GM19397 (cell line): ENCODE measurements around the gene FRAS1.

ENCODE experiments used
- ATAC-seq: cut with Tn5 transposase; IDR thresholded peaks from one replicate; pipeline ENCODE4 v1.9.1; 2021; ENCODE audit warnings: mild to moderate bottlenecking, moderate library complexity; ENCODE audit not compliant: unreplicated experiment

The FRAS1 gene

DNA sequence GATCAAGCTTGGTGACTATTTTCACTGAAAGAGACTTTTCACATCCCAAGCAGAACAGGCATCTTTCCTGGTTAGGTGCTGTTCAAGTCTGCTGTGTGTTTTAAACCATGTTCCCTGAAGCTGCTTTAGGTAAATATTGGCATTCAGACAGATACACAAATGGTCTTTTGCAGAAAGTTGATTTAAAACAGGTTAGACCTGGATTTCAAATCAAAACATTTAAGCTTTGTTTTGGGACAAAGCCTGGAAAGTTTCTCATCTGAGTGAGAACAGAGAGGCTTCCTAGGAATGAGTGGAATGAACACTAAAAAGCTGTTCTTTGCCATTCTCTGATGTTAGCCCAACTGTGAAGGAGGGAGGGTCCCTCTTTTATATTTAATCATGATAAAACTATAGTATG is 504.6 kb downstream of the FRAS1 start:
- ATAC-seq = no peak

DNA sequence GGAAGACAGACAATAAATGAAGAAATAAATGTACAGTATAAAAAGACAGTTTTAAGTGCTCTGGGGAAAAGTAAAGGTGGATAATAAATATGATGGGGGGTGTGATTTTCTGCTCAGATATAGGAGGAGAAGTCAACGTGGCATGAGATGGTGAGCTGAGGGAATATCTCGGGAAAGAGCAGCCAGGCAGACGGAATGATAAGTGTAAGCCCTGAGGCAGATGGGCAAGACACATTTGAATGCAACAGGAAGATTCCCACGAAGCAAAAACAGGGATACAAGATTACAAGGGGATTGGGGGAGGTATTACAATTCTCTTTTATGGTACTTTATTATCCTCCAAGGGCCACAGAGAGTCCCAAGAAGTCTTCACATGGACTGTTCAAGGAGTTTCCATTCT is 505.6 kb downstream of the FRAS1 start:
- no peak for ATAC-seq

DNA sequence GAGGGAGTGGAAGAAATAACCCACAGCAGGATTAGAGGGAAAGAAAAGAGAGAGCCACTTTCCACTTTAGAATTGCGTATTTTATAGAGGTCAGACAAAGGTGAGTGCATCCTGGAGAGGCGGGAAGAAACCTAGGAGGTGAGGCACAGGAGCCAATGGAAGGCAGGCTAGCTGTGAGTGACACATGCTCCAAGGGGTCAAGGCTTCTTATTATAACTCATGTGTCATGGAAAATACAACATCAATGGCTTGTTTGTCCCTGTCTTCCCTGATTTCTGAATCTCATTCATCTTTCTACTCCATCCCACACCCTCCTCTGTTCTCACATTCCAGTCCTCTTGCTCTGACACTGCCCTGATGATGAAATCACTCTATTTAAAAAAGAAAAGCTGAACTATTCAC is 508.8 kb downstream of the FRAS1 start:
- ATAC-seq = no peak

DNA sequence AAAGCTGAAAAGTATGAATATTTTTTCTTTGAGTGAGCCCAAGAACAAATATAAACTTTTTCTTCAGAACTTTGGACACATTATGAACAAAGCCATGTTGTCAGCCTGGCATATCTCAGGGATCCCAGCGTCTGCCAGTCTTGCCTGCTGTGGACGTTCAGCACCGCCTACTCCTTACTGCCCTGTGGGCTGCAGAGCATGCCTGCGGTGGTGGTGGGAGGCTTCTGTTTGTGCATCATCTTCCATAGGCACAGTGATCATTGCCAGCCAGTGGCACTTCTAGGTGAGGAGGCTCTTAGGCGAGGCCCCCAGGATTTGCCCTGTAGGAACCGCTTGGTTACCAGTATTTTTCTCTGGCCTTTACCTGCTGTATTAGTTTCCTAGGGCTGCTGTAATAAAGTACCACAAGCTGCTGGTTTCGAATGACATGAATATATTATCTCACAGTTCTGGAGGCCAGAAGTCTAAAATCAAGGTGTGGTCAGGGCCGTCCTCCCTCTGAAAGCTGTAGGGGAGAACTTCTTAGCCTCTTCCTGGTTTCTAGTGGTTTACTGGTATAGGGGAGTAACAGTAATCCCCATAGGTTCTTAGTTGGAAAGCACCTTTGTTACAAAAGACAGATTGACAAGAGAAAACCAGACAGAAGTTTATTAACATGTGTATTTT is 509.8 kb downstream of the FRAS1 start:
- ATAC-seq = peak; percentile 71

DNA sequence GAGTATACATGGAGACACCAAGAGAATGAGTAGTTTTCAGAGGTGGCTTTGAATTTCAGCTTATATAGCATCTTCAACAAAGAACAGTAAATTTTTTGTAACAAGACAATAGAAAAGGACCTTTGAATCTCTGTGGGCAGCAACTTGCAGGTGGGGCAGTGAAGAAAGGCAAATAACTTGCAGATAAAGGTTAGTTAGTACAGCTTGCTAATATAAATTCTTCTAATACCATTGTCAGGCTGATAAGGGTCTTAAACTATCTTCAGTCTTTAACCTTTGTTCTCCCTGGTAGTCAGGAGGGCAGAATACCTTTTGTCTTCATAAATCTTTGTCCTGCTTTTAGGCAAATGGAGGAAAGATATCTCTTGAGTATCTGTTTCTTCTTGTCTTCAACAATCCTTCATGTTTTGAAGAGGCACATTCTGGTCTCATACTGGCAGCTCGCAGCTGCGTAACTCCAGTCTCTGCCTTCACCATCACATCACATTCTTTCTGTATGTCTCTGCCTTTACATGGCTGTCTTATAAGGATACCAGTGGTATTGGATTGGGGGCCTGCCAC is 510.5 kb downstream of the FRAS1 start:
- no peak for ATAC-seq

DNA sequence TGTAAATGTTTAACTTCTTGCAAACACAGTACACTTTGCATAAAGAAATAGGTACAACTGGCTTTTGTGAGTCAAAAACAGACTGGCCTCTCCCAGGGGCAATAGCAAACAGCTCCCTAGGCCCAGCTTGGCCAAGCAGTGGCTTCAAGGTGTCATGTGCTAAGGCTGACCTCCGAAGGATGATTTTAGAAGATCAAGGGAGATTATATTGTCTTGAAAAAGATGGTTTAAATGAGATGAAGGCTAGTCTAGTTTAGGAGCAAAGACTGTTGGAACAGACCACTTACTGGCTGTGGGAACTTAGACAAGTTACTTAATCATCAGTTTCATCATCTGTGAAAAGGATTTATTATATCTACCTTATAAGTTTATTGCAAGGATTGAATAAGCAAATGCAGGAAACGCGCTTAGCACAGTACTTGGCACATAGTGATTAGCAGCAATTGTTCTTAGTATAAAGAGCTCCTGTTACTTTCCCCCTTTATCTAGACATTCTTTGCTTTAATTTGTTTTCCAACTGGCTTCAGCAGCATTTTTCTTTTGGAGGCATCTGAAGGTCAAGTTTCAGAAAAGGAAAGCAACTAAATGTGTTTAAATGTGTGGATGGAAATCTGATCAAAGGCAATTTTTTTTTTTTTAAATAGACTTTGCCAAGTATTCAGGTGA is 511.6 kb downstream of the FRAS1 start:
- peak; percentile 66 for ATAC-seq

DNA sequence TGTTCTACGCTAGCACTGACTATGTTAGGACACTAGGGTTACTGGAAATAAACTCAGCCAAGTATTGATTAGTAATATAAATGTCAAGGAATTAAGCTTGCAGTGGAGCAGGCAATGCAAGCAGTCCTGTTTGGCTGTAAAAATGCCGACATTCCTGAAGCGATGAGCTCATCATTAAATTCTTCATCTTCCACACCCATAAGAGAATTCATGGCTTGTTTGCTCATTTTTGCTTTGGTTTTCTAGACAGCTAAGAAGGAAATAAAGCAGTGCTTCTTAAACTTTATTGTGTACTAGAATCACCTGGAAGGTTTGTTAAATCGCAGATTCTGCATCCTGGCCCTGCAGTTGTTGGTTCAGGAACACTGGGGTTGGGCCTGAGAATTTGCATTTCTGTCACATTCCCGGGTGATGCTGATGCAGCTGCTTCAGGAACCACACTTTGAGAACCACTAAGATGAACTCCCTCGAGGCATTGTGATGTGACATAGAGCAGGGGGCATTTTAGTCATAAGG is 512.2 kb downstream of the FRAS1 start:
- no peak for ATAC-seq

DNA sequence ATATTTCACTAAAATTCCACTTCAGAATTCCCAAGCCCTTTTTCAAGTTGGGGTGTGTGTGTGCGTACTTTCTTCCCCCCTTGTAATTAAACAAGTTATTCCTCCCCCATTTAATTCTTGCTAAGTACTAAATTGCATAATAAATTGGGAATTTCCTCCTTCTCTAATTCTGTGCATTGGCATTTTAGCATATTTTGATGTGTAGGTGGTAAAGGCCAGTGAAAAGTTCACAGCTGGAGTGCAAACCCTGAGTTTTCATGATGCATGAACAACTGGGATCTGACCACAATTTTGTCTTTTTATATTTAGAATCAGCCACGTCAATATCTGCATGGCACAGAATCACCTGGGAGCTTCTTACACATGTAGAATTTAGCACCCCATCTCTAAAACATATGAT is 513.0 kb downstream of the FRAS1 start:
- no peak for ATAC-seq

DNA sequence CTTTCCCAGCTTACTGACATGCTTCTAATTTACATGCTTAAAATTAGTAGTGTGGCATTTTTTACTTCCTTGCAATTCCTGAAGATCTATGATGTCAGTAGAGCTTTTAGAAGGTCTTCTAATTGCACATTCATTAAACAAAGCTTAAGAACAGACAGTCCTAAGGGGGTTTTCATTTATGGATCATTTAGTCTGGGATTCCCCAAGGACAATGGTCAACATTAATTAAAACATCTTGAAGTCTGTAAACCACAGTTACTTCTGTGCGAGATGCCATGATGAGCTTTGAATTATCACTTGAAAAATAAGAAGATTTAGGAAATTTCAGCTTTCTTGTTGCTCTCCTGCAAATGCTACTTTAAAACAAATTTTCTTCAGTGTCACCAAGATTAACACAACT is 514.7 kb downstream of the FRAS1 start:
- ATAC-seq = no peak

DNA sequence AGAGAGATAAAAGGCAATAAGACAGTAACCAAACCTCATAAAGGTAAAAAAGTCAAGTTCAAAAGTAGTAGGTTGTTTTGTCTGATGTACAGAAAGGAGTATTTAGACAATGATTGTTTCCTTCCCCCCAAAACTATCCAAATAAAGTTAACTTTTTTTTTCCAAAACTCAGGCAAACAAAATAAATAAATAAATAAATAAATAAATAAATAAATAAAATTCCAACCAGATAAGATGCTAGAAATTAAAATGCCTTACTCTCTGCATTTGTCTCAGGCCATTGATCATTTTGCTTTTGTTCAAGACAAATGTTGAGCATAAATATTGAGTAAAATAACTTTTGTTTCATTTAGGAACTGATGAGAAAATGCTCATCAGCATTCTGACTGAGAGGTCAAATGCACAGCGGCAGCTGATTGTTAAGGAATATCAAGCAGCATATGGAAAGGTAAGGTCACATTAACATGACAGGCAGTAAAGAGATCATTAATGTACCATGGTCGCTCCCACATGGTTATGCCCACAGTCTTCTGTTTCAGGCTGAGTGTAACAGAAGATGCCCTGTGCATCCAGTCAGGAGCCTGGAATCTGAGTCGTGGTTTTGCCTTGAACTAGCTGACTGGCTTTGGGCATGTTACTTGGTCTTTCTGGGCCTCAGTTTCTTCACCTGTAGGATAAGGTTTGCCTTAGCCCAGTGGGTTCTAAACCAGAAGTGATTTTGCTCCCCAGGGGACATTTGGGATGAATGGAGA is 521.7 kb downstream of the FRAS1 start:
- ATAC-seq = no peak

DNA sequence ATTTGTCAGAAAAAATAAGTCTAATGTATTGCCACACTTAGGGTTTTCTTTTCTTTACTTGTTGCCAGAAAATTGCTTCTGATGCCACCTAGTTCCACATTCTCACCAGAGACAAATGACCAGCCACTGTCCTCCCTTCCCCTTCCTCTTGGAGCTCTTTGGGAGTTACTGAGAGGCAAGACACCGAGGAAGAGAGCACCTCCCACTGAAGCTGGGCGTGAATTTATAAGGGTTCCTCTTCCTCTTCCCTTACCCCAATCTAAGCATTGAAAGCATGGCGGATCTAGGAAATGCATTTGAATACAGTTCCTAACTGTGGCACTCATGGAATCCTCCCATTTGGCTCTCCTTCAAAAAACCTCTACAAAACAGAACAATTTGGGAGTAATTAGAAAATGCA is 524.5 kb downstream of the FRAS1 start:
- ATAC-seq = no peak

DNA sequence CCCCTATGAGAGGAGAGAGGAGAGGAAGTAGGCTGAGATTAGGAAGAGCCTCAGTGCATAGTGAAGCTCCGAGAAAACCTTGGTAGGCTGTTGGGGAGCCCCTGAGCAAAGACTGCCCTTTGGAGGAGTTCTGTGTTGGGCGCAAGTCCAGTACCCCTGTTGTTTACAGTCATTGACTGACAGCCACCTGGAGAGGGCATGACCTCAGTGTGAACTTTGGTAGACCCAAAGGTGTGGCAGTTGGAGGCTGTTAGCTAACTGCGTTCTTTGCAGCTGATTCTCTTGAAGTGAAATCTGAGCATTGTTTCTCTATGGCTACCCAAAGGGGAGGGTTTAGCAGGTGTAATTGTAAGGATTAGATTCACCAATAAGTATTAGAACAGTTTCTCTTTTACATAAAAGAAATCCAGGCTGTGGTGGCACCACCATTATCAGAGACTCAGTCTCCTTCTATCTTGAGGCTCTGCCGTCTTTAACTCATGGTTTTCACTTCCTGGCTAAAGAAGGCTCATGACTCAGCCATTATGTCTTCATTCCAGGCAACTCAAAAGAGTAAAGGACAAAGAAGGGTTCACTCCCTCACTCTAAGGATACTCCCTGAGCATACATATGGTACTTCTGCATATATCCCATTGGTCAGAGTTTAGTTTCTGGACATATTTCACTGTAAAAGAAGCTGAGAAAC is 527.9 kb downstream of the FRAS1 start:
- ATAC-seq = no peak

DNA sequence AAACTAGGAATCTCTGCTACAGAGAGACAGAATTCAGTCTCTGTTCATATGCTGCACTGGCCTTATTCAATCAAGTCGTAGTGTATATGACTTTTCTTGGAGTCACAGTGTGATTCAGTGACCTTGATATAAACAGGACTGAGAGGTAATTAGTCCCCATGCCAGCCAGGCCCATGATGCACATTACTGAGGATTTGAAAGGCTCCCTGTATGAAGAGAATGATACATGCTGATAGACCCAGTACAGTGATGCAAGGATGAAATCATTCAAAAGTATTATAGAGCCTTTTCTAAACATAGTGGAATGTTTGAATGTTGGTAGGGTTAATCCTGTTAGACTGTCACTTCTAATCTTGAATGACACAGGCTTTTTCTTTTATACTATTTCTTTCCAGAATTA is 528.5 kb downstream of the FRAS1 start:
- no peak for ATAC-seq

DNA sequence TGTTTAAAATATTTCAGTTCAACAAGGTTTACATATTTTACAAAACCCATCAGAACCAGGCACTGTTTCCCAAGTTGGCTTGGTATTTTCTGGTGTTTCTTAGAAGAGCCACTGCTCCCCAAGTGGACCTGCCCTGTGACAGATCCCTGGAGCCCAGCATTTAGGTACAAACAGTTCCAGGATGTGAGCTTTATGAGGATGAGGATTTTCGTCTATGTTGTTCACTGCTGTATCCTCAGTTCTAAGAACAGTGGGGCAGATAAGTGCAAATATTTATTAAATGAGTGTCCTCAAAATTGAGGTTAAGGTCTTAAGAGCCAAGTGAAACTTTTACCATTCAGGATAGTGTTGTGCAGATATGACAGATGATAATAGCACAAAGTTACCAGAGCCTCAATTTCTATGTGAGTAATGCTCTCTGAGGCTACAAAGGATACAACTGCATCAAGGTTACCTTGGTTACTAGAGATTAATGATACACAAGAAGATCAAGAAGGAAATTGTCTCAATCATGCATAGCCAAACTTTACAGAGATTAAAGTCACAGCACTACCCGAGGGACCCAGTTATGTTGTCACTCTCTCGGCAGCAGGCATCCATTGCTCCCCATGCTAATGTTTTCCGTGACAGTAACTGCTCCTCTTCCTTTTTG is 531.9 kb downstream of the FRAS1 start:
- no peak for ATAC-seq

DNA sequence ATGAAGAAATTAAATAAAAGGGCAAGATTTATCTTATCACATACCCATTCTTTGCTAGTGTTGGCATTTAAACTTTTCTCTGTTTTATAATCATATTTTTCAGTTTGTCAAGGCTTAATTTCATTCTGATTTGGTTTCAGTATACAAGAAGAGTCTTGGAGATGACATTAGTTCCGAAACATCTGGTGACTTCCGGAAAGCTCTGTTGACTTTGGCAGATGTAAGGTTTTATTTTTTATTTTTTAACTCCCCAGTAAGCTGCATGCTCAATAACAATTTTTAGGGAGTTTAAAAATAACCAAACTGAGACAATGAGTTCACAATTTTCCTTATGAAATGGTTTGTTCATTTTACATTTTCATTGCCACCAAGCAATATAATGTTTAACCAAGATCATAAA is 534.3 kb downstream of the FRAS1 start:
- ATAC-seq = no peak

DNA sequence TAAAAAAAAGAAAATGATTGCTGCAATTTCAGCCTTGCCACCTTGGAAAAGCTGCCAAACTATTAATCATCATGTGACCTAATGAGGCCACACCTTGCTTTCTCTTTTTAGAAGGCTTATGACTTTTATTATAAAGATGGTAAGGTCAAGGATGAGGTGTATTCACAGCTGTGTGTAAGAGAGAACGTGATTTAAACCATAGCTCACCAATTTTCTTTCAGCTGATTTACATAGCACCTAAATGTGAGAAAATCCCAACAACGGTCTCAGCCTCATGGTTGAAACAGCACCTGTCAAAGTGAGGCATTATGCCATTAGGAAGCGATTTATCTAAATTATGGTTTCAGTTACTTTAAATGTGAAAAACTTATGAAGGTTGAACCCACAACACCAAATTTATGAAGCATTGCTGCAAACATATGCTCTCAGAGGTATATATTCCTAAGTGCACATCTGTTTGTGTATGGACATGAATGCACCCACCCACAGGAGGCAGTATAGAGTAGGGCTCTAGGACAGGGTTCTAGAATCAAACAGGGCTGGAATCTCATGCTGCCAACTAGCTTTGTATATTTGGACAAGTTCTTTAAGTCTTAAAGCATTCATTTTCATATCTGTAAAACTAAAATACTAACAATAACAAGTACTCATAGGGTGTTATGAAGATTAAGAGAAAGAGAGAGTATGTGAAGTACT is 535.1 kb downstream of the FRAS1 start:
- ATAC-seq = no peak
